AG04450 (cell line): ENCODE data around the gene CNGA2. TPM values are rescaled to one million over a fixed set of nuclear protein-coding genes. Genes with fewer than 3 reads are reported as not detected.

Experiments used
- CTCF ChIA-PET: fragments of 300-600, 350-600 bp; formaldehyde crosslinking; extraction: SDS; loops from one replicate; lab custom pipeline; 2022; ENCODE audit warnings: antibody characterized with exemption, inconsistent platforms; lab: Charles Lee
- POLR2A ChIA-PET: fragments of 350-600 bp; formaldehyde crosslinking; extraction: SDS; loops from one replicate; lab custom pipeline; 2021; ENCODE audit warnings: antibody characterized with exemption, inconsistent platforms; lab: Yijun Ruan, JAX
- DNase-seq: peaks from one replicate; pipeline ENCODE4 v3.0.0-alpha.2; 2011; ENCODE audit warnings: low read depth, low spot score
- H3K27ac ChIP-seq: one replicate; pipeline ENCODE4 v1.5.1; 2012; ENCODE audit warnings: low read depth, low read length, control low read depth
- H3K27me3 ChIP-seq: one replicate; pipeline ENCODE4 v1.6.0; 2012; ENCODE audit warnings: low read length; ENCODE audit not compliant: control insufficient read depth, insufficient read depth
- H3K4me3 ChIP-seq: 2 replicates; pipeline ENCODE4 v1.5.1; 2011; ENCODE audit warnings: mild to moderate bottlenecking, low read depth, low read length, control low read depth
- H3K9me3 ChIP-seq: 2 replicates; pipeline ENCODE4 v1.5.1; 2012; ENCODE audit warnings: low read length; ENCODE audit not compliant: control insufficient read depth, insufficient read depth
- polyA plus RNA-seq: library from polyadenylated mRNA; depleted of rRNA; stranded (reverse); fragments of >200 nt; gene quantifications from 2 replicates; pipeline ENCODE4 v1.2.3, GENCODE V29; 2011
- TF ChIP-seq, protein P1 (sequence below): IDR thresholded peaks from 2 replicates; pipeline ENCODE4 v1.5.1; 2011; ENCODE audit warnings: low read depth, low read length, control low read depth, inconsistent platforms

CNGA2 gene
- polyA plus RNA-seq, 1 experiment, result not detected

DNA sequence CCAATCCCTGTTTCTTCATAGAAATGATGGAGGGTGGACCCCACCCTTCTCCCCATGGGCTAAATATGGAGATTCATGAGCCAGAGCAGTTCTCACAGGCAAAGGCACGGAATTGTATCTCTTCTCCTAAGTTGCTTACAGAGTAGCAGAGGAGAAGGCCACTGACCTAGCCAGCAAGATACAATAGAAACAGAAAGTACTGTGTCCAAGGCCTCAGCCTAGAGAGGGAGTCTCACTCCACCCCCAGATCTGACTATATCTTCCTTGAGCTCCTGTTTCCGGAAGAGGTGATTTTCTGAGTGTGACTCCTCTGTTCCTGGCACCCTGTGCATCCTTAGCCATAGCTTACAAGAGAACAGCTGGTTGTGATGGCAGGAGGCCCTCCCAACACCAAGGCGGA is 18.8 kb upstream of the CNGA2 start, which contains the start of gene FATE1:
FATE1 (plus strand) TSS at position 284 of the 400 bp plus-strand sequence; CDS start at position 369, 85 bp downstream.
- no peak within 1 kb of the TSS for H3K4me3 ChIP-seq
- no peak within 1 kb of the TSS for H3K27ac ChIP-seq
- ChIA-PET POLR2A (no interaction called here), CTCF (no interaction called here)
- TF ChIP-seq, protein P1, sequence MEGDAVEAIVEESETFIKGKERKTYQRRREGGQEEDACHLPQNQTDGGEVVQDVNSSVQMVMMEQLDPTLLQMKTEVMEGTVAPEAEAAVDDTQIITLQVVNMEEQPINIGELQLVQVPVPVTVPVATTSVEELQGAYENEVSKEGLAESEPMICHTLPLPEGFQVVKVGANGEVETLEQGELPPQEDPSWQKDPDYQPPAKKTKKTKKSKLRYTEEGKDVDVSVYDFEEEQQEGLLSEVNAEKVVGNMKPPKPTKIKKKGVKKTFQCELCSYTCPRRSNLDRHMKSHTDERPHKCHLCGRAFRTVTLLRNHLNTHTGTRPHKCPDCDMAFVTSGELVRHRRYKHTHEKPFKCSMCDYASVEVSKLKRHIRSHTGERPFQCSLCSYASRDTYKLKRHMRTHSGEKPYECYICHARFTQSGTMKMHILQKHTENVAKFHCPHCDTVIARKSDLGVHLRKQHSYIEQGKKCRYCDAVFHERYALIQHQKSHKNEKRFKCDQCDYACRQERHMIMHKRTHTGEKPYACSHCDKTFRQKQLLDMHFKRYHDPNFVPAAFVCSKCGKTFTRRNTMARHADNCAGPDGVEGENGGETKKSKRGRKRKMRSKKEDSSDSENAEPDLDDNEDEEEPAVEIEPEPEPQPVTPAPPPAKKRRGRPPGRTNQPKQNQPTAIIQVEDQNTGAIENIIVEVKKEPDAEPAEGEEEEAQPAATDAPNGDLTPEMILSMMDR, result no peak
- no peaks in the 10 kb centered on the region for H3K27me3 ChIP-seq
- no peaks in the 10 kb centered on the region for H3K9me3 ChIP-seq
- DNase-seq, result no peak

DNA sequence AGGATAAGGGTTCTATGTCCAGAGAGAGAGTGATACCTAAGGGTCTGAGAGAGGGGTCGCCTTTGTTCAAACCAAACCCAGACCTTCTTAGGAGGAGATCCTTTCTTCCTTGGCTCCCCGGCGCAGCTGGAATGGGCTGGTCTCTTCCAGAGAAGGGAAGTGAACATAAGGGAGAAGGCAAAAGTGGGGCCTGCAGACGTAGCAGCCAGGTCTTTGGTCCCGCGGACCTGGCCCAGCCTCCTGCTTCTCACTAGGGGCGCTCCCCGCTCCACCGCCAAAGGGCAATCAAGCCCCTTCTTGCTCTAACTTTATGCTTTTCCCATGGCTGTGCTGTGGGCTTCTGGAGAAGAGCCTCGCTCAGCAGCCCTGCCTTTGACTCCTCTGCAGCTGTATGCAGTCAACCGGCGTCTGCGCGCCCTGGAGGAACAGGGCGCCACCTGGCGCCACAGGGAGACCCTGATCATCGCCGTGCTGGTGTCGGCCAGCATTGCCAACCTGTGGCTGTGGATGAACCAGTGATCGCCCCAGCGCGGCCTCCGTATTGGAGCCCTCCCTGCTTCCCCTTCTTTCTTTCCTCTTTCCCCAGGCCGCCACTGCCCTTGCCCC is 12.2 kb upstream of the CNGA2 start:
- H3K4me3 ChIP-seq, result no peak overlapping the region
- TF ChIP-seq, protein P1, result peak; percentile 45
- no peak for DNase-seq
- no peaks in the 10 kb centered on the region for H3K9me3 ChIP-seq
- no peaks in the 10 kb centered on the region for H3K27me3 ChIP-seq
- ChIA-PET CTCF (interaction anchor here (0.6 to 0.7 kb wide), 2 partner anchors 571 to 572 kb away, joined by 4 to 6 read pairs; no protein-coding TSS in a partner anchor), POLR2A (no interaction called here)
- H3K27ac ChIP-seq, result no peak overlapping the region

- no peaks in the 10 kb centered on the region for H3K27me3 ChIP-seq
- no peak for DNase-seq
- no peak overlapping the region for H3K27ac ChIP-seq
- ChIA-PET CTCF (interaction anchor here (0.9 kb wide), 1 partner anchor 9 kb away, joined by 3 read pairs; no protein-coding TSS in a partner anchor), POLR2A (no interaction called here)
- H3K4me3 ChIP-seq, result no peak overlapping the region
- TF ChIP-seq, protein P1, result no peak
- H3K9me3 ChIP-seq, result no peaks in the 10 kb centered on the region
These were observed 11.3 kb upstream of the CNGA2 start for GRCh38 chrX:151723156-151723760.

DNA sequence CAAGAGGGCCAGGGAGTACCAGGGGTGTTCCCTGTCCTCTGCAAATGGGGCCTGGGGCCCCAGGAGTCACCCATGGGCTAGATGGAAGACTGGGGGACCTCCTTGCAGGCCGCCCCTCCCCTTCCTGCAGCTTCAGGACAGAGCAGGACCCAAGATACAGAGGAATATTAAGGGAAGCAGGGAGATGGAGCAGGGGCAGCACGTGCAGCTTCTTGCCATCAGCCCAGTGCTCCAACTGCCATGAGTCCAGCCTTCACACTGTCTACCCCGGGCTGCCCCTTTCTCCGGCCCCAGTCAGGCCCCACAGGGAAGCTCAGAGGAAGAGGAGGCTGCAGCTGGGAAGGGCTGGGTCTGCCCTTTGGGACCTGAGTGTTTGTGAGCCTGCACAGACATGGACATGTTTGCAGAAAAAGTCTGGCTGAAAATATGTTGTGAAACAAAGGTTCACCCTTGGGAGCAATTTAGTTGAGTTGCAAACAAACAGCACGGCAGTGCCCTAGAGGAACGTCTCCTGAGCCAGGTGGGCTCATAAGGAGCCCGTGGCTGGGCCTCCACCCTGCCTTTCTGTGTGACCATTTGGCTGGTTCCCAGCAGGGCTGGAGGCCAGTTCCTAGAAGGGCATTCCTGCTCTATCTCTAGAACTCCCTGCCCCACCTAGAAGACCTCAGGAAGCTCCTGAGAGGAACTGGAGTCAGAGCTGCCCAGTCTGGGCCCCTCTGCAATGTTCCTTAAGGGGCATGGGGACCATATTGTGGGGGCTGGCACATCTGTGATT is 9.8 kb upstream of the CNGA2 start:
- ChIA-PET POLR2A (no interaction called here), CTCF (no interaction called here)
- Histone ChIP-seq H3K9me3 (no peaks in the 10 kb centered on the region), H3K27me3 (no peaks in the 10 kb centered on the region), H3K4me3 (no peak overlapping the region), H3K27ac (no peak overlapping the region)
- no peak for DNase-seq
- TF ChIP-seq, protein P1, result no peak

- no peaks in the 10 kb centered on the region for H3K9me3 ChIP-seq
- no peak overlapping the region for H3K27ac ChIP-seq
- CTCF ChIA-PET, result no interaction called here
- POLR2A ChIA-PET, result no interaction called here
- H3K4me3 ChIP-seq, result no peak overlapping the region
- no peak for DNase-seq
- TF ChIP-seq, protein P1, result no peak
- H3K27me3 ChIP-seq, result no peaks in the 10 kb centered on the region
These were observed 9.3 kb upstream of the CNGA2 start for GRCh38 chrX:151725338-151725614.
